ENCODE measurements around the gene CALCOCO2. TPM values are rescaled to one million over a fixed set of nuclear protein-coding genes. Genes with fewer than 3 reads are reported as not detected.
"Not testable (repeated sequence)": the region's sequence is repeated elsewhere in the genome, so short reads cannot be mapped to it uniquely, and the experiment has no call there.

Gene CALCOCO2
- total and polyA plus RNA-seq, 4 donors = 46.8 to 128 (median 93.1) TPM

DNA sequence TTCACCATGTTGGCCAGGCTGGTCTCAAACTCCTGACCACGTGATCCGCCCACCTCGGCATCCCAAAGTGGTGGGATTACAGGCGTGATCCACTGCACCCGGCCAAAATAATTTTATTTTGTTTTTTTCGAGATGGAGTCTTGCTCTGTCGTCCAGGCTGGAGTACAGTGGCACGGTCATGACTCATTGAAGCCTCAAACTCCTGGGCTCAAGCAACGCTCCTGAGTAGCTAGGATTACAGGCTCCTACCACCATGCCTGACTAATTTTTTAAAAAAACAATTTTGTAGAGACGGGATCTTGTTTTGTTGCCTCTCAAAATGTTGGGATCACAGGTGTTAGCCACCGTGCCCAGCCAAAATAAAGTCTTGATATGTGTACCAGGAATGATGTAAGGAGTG is 11.4 kb upstream of the CALCOCO2 start:
- Histone ChIP-seq H3K36me3 (ENCODE audit: control insufficient read depth in 4 of 4, insufficient read depth in 4 of 4, low read length in 4 of 4) (no peaks in the 10 kb centered on the region), H3K9me3 (ENCODE audit: control insufficient read depth in 4 of 4, insufficient read depth in 3 of 4, low read length in 3 of 4) (no peaks in the 10 kb centered on the region), H3K27ac (ENCODE audit: low read depth in 1 of 2, low read length in 1 of 2) (no peak overlapping the region), H3K27me3 (ENCODE audit: control insufficient read depth in 3 of 3, insufficient read depth in 3 of 3, low read length in 2 of 3) (peaks cover 0 to 19% (median 16%) of the 10 kb centered on the region in 3 donors), H3K4me3 (no peak overlapping the region), H3K4me1 (ENCODE audit: control insufficient read depth in 5 of 5, insufficient read depth in 5 of 5, low read length in 5 of 5) (peaks cover 0 to 8% (median 3%) of the 10 kb centered on the region in 5 donors), H3K9ac (ENCODE audit: insufficient read depth in 1 of 2, low read length in 2 of 2) (no peak overlapping the region)
- TF ChIP-seq, protein P1, sequence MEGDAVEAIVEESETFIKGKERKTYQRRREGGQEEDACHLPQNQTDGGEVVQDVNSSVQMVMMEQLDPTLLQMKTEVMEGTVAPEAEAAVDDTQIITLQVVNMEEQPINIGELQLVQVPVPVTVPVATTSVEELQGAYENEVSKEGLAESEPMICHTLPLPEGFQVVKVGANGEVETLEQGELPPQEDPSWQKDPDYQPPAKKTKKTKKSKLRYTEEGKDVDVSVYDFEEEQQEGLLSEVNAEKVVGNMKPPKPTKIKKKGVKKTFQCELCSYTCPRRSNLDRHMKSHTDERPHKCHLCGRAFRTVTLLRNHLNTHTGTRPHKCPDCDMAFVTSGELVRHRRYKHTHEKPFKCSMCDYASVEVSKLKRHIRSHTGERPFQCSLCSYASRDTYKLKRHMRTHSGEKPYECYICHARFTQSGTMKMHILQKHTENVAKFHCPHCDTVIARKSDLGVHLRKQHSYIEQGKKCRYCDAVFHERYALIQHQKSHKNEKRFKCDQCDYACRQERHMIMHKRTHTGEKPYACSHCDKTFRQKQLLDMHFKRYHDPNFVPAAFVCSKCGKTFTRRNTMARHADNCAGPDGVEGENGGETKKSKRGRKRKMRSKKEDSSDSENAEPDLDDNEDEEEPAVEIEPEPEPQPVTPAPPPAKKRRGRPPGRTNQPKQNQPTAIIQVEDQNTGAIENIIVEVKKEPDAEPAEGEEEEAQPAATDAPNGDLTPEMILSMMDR (IDR thresholded peaks at IDR 0.05; ENCODE audit: control extremely low read depth, extremely low read depth) = no peak
- ATAC-seq (ENCODE audit: insufficient read depth, low FRiP score) (no peak), DNase-seq (no peak)
- WGBS, 2 donors = 85 to 88% methylated on average over 11 of the region's 11 CpGs

DNA sequence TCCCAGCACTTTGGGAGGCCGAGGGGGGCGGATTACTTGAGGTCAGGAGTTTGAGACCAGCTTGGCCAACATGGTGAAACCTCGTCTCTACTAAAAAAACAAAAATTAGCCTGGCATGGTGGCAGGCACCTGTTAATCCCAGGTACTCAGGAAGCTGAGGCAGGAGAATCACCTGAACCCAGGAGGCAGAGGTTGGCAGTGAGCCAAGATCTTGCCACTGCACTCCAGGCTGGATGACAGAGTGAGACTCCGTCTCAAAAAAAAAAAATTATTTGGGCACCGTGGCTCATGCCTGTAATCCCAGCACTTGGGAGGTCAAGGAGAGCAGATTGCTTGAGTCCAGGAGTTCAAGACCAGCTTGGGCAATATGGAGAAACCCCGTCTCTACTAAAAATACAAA is 9.9 kb upstream of the CALCOCO2 start:
- not testable (repeated sequence) for DNase-seq; H3K9ac ChIP-seq (ENCODE audit: insufficient read depth in 1 of 2, low read length in 2 of 2); H3K27ac ChIP-seq (ENCODE audit: low read depth in 1 of 2, low read length in 1 of 2); H3K4me1 ChIP-seq (ENCODE audit: control insufficient read depth in 5 of 5, insufficient read depth in 5 of 5, low read length in 5 of 5); ATAC-seq (ENCODE audit: insufficient read depth, low FRiP score); H3K4me3 ChIP-seq; H3K36me3 ChIP-seq (ENCODE audit: control insufficient read depth in 4 of 4, insufficient read depth in 4 of 4, low read length in 4 of 4); H3K9me3 ChIP-seq (ENCODE audit: control insufficient read depth in 4 of 4, insufficient read depth in 3 of 4, low read length in 3 of 4)
- H3K27me3 ChIP-seq (ENCODE audit: control insufficient read depth in 3 of 3, insufficient read depth in 3 of 3, low read length in 2 of 3) = peaks cover 0 to 14% (median 7%) of the 10 kb centered on the region in 3 donors
- WGBS, 2 donors = 77 to 85% methylated on average over 6 of the region's 6 CpGs

DNA sequence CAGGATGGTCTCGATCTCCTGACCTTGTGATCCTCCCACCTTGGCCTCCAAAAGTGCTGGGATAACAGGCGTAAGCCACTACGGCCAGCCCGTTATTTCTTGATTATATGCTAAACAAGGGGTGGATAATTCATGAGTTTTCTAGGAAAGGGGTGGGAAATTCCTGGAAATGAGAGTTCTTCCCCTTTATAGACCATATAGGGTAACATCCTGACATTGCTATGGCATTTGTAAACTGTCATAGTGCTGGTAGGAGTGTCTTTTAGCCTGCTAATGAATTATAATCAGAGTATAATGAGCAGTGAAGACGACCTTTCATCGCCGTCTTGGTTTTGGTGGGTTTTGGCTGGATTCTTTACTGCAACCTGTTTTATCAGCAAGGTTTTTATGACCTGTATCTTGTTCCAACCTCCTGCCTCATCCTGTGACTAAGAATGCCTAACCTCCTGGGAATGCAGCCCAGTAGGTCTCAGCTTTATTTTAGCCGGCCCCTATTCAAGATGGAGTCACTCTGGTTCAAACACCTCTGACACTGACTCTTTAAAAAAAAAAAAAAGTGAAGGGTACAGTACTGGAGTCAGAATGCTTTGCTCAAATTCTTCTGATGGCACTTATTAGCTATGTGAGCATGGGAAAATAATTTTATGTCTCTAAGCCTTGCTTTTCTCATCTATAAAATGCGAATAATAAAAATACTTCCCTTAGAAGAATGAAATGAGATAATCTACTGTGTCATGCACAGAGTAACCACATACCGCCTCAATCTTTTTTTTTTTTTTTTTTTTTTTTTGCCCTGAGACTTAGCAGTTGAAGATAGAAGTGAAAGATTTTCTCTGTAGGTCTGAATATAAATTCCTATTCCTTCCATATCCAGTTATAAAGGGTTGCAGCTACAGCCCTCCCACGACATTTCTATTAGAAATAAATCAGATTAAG is 5.1 kb upstream of the CALCOCO2 start:
- H3K27ac ChIP-seq (ENCODE audit: low read depth in 1 of 2, low read length in 1 of 2) = no peak overlapping the region
- TF ChIP-seq, protein P1 (IDR thresholded peaks at IDR 0.05; ENCODE audit: control extremely low read depth, extremely low read depth) = no peak
- H3K9me3 ChIP-seq (ENCODE audit: control insufficient read depth in 4 of 4, insufficient read depth in 3 of 4, low read length in 3 of 4) = no peaks in the 10 kb centered on the region
- no peaks in the 10 kb centered on the region for H3K4me1 ChIP-seq (ENCODE audit: control insufficient read depth in 5 of 5, insufficient read depth in 5 of 5, low read length in 5 of 5)
- H3K27me3 ChIP-seq (ENCODE audit: control insufficient read depth in 3 of 3, insufficient read depth in 3 of 3, low read length in 2 of 3) = no peaks in the 10 kb centered on the region
- ATAC-seq (ENCODE audit: insufficient read depth, low FRiP score) (no peak), DNase-seq (no peak)
- WGBS, 2 donors = 86% methylated on average over 11 of the region's 11 CpGs
- no peak overlapping the region for H3K9ac ChIP-seq (ENCODE audit: insufficient read depth in 1 of 2, low read length in 2 of 2)
- no peaks in the 10 kb centered on the region for H3K36me3 ChIP-seq (ENCODE audit: control insufficient read depth in 4 of 4, insufficient read depth in 4 of 4, low read length in 4 of 4)
- H3K4me3 ChIP-seq = no peak overlapping the region

DNA sequence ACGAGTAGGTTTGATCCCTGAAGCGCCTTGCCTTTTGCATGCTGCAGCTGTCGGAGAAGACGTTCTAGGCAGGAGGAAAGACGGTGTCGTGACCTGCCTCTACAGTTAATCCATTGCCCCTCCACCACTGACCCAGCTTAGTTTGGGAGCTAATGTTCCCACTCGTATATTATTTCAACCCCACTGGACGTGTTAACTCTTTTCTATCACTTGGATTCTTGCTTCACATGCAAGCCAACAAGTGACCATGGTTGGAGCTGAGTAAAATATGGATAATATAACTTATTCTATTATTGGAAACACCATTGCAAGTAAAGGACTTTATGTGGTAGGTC is 681 bp downstream of the CALCOCO2 start:
- Histone ChIP-seq H3K27me3 (ENCODE audit: control insufficient read depth in 3 of 3, insufficient read depth in 3 of 3, low read length in 2 of 3) (no peaks in the 10 kb centered on the region), H3K27ac (ENCODE audit: low read depth in 1 of 2, low read length in 1 of 2) (peak overlapping the region; percentile 97), H3K36me3 (ENCODE audit: control insufficient read depth in 4 of 4, insufficient read depth in 4 of 4, low read length in 4 of 4) (peaks cover 0 to 6% (median 2%) of the 10 kb centered on the region in 4 donors), H3K9me3 (ENCODE audit: control insufficient read depth in 4 of 4, insufficient read depth in 3 of 4, low read length in 3 of 4) (no peaks in the 10 kb centered on the region), H3K4me3 (peak overlapping the region; percentile 81), H3K9ac (ENCODE audit: insufficient read depth in 1 of 2, low read length in 2 of 2) (peak overlapping the region; percentile 77 to 96), H3K4me1 (ENCODE audit: control insufficient read depth in 5 of 5, insufficient read depth in 5 of 5, low read length in 5 of 5) (peaks cover 0 to 29% (median 7%) of the 10 kb centered on the region in 5 donors)
- WGBS, 2 donors = 3% methylated on average over 8 of the region's 8 CpGs
- no peak for ATAC-seq (ENCODE audit: insufficient read depth, low FRiP score)
- TF ChIP-seq, protein P1 (IDR thresholded peaks at IDR 0.05; ENCODE audit: control extremely low read depth, extremely low read depth) = no peak
- no peak for DNase-seq
